Mesothelial cell of epicardium (in vitro differentiated cells): ENCODE results near the gene BARHL2. TPM values are rescaled to one million over a fixed set of nuclear protein-coding genes. Genes with fewer than 3 reads are reported as not detected.
A peak's percentile ranks its signal among the peaks of the same experiment; 100 is the strongest.

Experiments used
- DNase-seq, 2 experiments: peaks; one replicate each; pipeline ENCODE4 v3.0.0; 2021; ENCODE audit warnings: low spot score in 2 of 2; ENCODE audit not compliant: unreplicated experiment in 2 of 2
- H3K27ac Mint-ChIP-seq: 2 replicates; pipeline ENCODE4 v1.8.0; 2021; ENCODE audit warnings: mixed read lengths
- H3K27me3 Mint-ChIP-seq: 2 replicates; pipeline ENCODE4 v1.8.0; 2021; ENCODE audit warnings: low read depth, mixed read lengths
- H3K36me3 Mint-ChIP-seq: 2 replicates; pipeline ENCODE4 v1.8.0; 2021; ENCODE audit warnings: mixed read lengths
- H3K4me1 Mint-ChIP-seq: 2 replicates; pipeline ENCODE4 v1.8.0; 2021; ENCODE audit warnings: mixed read lengths
- H3K4me3 Mint-ChIP-seq: 2 replicates; pipeline ENCODE4 v1.8.0; 2021; ENCODE audit warnings: mild to moderate bottlenecking, moderate library complexity, mixed read lengths
- H3K9me3 Mint-ChIP-seq: 2 replicates; pipeline ENCODE4 v1.8.0; 2021; ENCODE audit warnings: mixed read lengths
- CTCF ChIP-seq: fragments of 200-600 bp; sonication (generic); IDR thresholded peaks from one replicate; pipeline ENCODE4 v1.5.0; 2021; ENCODE audit warnings: antibody characterized with exemption; ENCODE audit not compliant: unreplicated experiment
- total RNA-seq: library from RNA; stranded (reverse); gene quantifications from 3 replicates; pipeline ENCODE4 v1.2.1, GENCODE V29; 2021

BARHL2 gene
- total RNA-seq, 1 donor from 2014 or later: not detected

GRCh38 chr1:90706437-90707362 is 10.4 kb downstream of the BARHL2 start:
- peaks cover 8% of the 10 kb centered on the region for H3K4me1 Mint-ChIP-seq
- DNase-seq: no peak
- H3K4me3 Mint-ChIP-seq: peak overlapping the region; percentile 62
- H3K27ac Mint-ChIP-seq: no peak overlapping the region
- H3K27me3 Mint-ChIP-seq: peaks cover 97% of the 10 kb centered on the region
- TF ChIP-seq CTCF: no peak
- no peaks in the 10 kb centered on the region for H3K36me3 Mint-ChIP-seq
- no peaks in the 10 kb centered on the region for H3K9me3 Mint-ChIP-seq

GRCh38 chr1:90705956-90706355 is 11.1 kb downstream of the BARHL2 start:
- Mint-ChIP-seq H3K4me1 (peaks cover 8% of the 10 kb centered on the region), H3K27me3 (peaks cover 97% of the 10 kb centered on the region), H3K36me3 (no peaks in the 10 kb centered on the region), H3K4me3 (peak overlapping the region; percentile 62), H3K9me3 (no peaks in the 10 kb centered on the region), H3K27ac (no peak overlapping the region)
- no peak for TF ChIP-seq CTCF
- no peak for DNase-seq

DNA sequence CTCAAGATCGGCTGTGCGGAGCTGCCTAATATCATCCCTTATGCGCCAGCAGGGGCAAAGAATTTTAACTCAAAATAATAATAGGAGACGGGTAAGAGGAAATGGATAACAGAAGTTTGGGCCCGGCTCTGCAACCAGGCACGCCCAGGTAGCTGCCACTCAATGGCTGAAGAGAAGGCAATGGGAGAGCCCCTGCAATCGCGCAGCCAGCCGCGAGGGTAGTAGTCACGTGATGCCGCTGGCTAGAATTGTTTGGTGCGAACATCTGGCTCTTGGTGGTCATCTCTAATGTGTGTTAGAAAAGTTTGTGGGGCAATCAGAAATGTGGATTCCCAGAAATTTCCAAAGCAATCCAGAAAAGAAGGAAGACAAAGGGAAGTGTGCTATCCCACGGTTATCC is 12.3 kb downstream of the BARHL2 start:
- no peak overlapping the region for H3K27ac Mint-ChIP-seq
- no peaks in the 10 kb centered on the region for H3K36me3 Mint-ChIP-seq
- peaks cover 8% of the 10 kb centered on the region for H3K4me1 Mint-ChIP-seq
- no peaks in the 10 kb centered on the region for H3K9me3 Mint-ChIP-seq
- no peak for TF ChIP-seq CTCF
- H3K4me3 Mint-ChIP-seq: no peak overlapping the region
- DNase-seq: no peak
- H3K27me3 Mint-ChIP-seq: peaks cover 97% of the 10 kb centered on the region

- Mint-ChIP-seq H3K36me3 (no peaks in the 10 kb centered on the region), H3K4me3 (no peak overlapping the region), H3K4me1 (no peaks in the 10 kb centered on the region), H3K27ac (no peak overlapping the region), H3K9me3 (no peaks in the 10 kb centered on the region), H3K27me3 (peaks cover 72% of the 10 kb centered on the region)
- TF ChIP-seq CTCF: no peak
- no peak for DNase-seq
These were observed 22.3 kb downstream of the BARHL2 start for GRCh38 chr1:90694846-90695245.

GRCh38 chr1:90687747-90688146 is 29.4 kb downstream of the BARHL2 start:
- no peak for TF ChIP-seq CTCF
- no peak for DNase-seq
- no peaks in the 10 kb centered on the region for H3K9me3 Mint-ChIP-seq
- H3K4me3 Mint-ChIP-seq: no peak overlapping the region
- H3K4me1 Mint-ChIP-seq: no peaks in the 10 kb centered on the region
- H3K36me3 Mint-ChIP-seq: no peaks in the 10 kb centered on the region
- H3K27me3 Mint-ChIP-seq: peaks cover 48% of the 10 kb centered on the region
- H3K27ac Mint-ChIP-seq: no peak overlapping the region
